ENCODE results near the gene HCRTR1.

HCRTR1 gene

GRCh38 chr1:31651766-31652165 lies 34.3 kb downstream of the HCRTR1 start:
- DNase-seq: no peak

DNA sequence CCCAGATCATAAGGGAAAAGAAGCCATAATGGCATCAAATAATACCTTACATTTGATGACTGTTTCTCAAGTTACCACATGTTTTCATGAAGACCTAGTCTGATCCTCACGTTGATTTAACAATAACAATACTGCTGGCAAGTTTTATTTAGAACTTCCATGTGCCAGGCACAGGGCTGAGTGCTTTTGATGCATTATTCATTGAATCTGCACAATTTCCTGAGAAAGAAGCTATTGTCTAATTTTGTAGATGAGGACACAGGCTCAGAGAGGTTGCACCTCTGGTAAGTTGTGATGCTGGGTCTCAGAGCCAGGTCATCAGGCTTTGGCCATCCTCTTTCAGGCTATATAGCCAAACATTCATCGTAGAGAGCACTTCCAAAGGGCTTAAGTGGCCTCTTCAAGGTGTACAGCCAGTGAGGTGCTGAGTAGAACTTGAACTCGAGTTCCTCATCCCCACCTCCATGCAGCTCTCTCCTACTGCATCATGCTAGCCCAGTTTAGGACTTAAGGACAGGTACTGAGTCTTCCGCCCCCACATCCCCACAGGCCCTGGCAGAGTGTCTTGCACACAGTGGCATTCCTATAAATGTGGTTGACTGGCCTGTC lies 35.5 kb downstream of the HCRTR1 start:
- no peak for DNase-seq

DNA sequence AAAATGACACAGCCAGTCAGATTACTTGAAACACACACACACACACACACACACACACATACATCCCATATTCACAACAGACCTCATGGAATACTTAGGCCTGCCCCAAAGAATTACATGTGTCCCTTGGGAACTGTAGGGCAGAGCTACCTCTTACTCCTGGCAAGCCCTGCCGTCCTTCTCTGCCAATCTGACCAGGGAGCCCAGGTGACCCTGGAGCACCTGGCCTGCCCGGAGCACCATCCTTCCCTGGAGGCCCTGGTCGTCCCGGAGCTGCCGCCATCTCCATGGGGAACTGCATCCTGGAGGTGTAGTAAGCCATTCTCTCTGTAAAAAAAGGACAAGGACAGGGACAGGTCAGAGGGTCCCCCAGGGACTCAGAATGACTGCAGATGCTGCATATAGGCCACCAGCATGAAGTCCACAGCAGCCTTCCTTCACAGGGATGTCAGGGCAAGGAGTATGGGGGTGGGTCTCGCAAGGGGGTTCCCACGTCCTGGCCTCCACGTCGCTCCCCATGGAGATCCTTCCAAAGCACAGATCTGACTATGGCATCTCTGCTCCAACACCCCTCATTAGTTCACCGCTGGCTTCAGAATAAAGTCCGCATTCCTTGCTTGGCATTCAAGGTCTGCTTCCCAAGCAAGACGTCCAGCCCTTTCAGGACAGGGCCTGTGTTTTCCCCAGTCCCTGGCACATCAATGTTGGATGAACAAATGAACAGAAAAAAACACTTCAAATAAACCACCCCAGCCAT lies 36.4 kb downstream of the HCRTR1 start:
- DNase-seq: no peak

GRCh38 chr1:31654474-31654776 lies 36.9 kb downstream of the HCRTR1 start:
- no peak for DNase-seq

GRCh38 chr1:31655104-31655503 lies 37.6 kb downstream of the HCRTR1 start:
- DNase-seq: no peak

DNA sequence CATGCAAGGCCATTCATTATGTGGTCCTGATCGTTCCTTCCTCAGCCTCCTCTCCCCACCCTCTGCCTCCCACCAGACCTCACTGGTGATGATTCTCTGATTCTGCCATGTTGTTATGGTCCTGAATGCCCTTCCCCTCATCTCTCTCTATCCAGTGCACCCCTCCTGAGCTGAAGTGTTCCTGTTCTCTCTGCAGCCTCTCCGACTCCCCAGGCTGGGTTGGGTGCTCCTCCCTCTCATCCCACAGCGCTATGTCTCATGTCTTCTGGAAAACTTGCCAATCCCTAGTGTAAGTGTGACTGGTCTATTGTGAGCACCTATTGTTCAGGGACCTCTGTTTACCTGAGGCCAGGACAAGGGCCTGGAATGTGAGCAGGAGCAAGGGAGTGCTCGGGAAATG lies 38.3 kb downstream of the HCRTR1 start:
- no peak for DNase-seq

DNA sequence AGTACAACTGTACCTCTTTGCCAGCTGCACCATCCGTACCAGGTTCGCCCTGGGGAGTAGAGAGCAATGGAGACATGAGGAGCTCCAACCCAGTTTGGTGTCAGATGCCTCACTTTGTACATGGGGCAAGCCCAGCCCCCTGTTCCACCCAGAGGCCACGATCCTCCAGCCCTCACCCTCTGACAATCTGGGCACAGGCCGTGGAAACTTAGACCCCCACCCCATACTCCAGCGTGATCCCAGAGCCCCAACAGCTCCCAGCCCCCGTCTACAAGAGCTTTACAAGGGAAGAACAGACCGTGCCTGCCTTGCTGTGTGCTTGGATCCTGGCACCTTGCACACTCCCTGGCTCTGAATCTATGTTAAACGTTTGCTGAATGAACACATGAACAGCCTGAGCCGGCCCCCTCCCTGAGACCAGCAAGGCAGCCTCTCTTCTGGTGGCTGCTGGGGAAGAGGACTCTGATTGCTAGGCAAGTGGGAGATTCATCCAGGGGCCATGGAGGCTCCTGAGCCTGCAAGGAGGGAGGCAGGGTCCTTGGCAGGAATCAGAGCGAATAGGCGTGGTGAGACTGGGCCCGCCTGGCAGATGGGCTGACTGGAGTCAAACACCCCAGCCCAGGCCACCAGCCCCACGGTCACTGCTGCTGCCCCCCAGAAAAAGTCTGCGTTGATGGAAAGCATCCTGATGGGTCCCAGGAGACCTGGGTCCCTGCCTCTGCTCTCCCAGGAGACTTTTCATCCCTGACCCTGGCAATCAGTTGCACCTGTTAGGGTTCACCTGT lies 39.7 kb downstream of the HCRTR1 start:
- DNase-seq: no peak

- DNase-seq: no peak
These were observed 40.6 kb downstream of the HCRTR1 start for GRCh38 chr1:31657972-31658510.

DNA sequence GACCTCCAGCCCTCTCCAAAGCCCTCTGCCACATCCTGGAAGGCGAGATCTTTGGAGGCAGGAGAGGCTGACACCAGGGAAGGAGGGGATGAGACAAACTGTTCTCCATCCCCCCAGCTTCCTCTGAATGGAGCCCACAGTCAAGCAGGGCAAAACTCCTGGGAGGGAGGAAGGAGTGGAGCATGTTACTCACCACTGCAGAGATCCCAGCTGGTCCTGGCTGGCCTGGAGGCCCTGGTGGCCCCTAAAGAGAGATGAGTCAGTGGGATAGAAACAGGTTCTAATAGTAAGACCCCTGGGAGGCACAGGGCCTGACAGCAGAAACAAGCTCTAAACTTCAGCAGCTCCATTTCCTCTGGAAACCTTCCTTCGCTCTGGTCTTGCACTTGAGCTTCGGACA lies 41.2 kb downstream of the HCRTR1 start:
- no peak for DNase-seq

- DNase-seq: no peak
These were observed 42.4 kb downstream of the HCRTR1 start for GRCh38 chr1:31659889-31660288.

DNA sequence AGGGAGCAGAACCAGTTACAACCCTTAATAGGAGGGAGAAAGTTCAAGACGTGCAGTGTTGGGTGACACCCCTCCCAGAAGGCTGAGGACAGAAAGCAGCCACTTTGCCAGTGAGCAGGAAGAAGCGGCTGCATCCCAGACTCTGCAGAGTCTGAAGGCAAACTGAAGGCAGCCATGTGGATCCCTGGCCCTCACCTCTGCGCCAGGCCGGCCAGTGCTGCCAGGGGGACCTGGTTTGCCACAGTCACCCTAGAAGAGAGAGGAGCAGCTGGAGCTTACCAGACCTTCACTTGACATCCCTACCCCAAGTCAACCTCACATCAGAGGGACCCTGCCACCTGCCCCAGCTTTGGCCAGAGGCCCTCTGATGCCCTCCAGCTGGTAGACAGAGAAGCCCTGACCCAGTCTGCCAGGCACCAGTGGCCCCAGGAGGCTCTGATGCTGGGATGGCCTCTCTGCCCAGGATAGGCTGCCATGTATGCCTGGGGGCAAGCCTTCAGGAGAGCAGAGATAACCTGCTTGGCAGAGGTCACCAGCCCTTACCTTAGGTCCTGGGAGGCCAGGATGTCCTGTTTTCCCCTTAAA lies 43.5 kb downstream of the HCRTR1 start:
- DNase-seq: no peak

DNA sequence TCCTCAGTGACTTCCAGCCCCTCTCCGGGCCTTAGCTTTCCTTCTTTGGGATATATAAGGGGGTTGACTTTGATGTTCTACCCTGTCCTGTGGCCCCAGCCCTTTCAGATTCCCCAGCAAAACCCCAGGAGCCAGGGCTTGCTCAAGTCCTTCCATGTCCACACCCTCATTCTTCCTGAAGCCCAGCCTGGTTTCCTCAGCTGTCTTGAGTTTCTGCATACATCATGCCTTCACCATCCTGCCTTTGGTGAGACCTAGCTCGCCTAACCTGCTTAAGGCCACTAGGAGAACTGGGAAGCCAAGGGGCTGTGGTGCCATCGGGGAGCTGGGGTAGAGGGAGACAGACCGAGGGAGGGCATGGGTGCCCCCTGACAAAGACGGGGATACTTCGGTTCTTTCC lies 44.4 kb downstream of the HCRTR1 start:
- DNase-seq: no peak

DNA sequence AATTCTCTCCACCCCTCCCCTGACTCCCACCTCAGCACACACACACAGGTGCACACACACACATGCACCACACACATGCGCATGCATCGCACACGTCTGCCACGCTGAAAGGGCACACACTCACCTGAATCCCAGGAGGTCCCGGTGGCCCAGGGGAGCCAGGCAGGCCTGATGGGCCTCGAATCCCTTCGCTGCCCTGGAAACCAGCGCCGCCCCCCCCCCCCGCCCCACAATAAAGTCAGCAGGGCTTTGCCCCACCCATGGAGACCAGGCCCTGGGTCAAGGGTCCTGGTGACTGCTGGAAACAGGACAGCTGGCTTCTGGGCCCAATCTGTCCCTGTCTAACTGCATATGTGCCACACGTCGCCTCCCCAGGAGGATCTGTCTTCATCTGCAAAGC lies 45.0 kb downstream of the HCRTR1 start:
- no peak for DNase-seq

DNA sequence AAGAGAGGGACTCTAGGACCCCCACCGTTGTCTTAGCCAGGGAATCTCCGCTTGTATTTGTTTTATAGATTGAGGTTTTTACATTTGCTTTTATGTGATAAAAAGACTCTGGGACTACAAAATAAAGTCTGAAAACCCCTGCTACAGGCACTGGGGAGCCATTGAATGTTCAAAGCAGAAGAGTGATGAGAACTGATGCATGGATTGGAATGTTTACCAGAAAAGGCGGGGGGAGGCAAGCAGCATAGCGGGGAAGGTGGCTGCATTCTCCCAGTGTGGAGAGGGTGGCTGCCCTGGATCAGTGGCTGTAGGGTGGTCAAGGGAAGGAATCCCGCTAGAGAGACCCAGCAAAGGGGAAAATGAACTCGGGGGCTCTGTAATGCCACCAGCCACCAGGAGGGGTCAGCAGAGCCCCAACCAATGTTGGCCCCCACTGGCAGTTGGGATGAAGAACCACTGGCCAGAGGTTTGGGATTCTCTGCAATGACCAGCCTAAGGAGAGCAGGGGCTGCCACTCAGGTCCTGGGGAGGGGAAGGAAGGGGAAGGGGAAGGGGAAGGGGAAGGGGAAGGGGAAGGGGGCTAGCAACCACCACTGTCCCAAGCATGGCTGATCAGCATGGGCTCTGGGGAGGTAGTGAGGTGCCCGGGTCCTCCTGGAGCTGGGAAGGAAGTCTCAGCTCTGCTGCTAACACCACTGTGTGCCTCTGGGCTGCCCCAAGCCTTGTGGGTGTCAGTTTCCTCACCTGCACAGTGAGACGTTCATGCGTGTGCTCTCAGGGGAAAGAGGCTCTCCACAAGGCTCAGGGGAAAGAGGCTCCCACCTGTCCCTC lies 46.3 kb downstream of the HCRTR1 start:
- DNase-seq: peak; percentile 86

- no peak for DNase-seq
These were observed 47.0 kb downstream of the HCRTR1 start for GRCh38 chr1:31664528-31664927.

GRCh38 chr1:31665234-31665878 lies 47.9 kb downstream of the HCRTR1 start:
- no peak for DNase-seq

DNA sequence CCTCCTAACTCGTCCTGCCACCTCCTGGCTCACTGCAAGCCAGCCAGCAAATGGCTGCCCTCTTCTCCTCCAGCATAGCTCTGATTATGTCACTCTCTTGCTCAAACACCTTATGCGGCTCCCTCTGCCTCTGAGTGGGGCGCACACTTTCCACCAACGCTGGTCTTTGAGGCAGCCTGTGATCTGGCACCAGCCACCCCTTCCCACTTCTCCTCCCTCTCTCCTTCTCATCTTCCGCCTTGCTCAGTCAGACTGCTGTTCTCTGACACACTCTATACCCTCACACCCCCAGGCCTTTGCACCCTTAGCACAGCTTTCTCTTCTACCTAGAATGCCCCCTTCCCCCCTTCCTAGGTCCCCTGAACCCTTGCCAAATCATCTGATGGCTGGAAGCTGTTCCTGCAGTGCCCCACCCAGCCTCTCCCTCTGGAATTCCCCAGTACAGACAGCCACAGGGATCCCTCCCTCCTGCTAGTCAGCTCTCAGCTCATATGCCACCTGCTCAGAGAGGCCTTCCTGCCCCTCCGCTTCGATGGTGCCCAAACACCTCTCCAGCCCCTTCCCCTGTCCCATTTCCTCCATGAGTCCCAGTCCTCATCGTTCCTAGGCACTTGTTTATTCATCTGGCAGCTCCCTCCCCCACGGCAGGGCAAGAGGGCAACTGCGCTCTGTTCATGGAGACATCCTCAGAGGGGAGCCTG lies 48.9 kb downstream of the HCRTR1 start:
- no peak for DNase-seq

DNA sequence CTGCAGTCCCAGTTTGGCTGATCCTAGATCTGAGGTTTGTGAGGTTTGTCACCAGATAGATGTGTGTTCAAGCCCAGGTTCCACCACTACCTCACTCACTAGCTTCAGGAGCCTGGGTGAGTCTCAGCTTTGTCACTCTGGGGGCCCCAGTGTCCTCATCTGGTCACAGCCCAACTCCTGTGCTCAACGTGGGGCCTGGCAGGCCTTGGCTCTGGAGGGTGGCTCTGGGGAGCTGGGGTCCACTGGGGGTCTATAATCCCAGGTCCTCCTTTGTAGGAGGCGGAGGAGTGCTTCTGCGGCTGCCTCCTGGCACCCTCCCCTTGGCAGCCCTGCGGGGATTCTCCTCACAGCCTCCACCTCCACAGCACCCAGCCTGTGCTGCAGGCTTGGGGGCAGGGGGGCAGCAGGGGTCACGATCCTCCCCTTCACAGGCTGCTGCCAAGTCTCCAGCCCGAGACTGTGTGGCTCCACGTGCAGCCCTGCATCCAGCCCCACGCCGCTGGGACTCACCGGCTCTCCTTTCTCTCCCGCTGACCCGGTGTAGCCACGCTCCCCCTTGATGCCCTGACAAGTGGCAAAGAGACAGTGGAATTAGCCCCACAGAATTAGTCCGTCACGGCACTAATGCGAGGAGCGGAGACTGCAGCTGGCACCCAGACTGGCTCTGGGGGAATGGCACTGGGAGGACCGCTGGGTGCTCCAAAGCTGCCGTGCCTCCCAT lies 49.7 kb downstream of the HCRTR1 start:
- no peak for DNase-seq

- DNase-seq: no peak
These were observed 50.9 kb downstream of the HCRTR1 start for GRCh38 chr1:31668303-31668883.

GRCh38 chr1:31669433-31669785 lies 51.9 kb downstream of the HCRTR1 start:
- DNase-seq: no peak

Measured in stimulated activated CD8-positive, alpha-beta memory T cell treated with anti-CD3 and anti-CD28 coated beads, Interleukin-4, amount 100 ng/mL, for 48 hours (primary cell).